GM12878 (cell line): ENCODE results near the gene TPPP. TPM values are rescaled to one million over a fixed set of nuclear protein-coding genes. Genes with fewer than 3 reads are reported as not detected.
"Not testable (repeated sequence)": the region's sequence is repeated elsewhere in the genome, so short reads cannot be mapped to it uniquely, and the experiment has no call there.

ENCODE experiments used
- ATAC-seq: fragments of 200-7000 bp; cut with Tn5 transposase; 3 replicates; pipeline ENCODE4 v1.9.1; 2020; ENCODE audit warnings: mild to moderate bottlenecking, moderate library complexity
- BruUV-seq: library from RNA; stranded (reverse); fragments of 400-500 nt; replicated peaks from 2 replicates; lab custom pipeline; 2021; lab: Mats Ljungman, UMichigan
- CTCF ChIA-PET: fragments of 300-600 bp; sonication (Branson Sonifier 250); formaldehyde crosslinking; extraction: SDS; loops from one replicate; lab custom pipeline; 2021; ENCODE audit warnings: inconsistent platforms; lab: Yijun Ruan, JAX
- POLR2A ChIA-PET: fragments of 350-600 bp; formaldehyde crosslinking; extraction: SDS; loops from one replicate; lab custom pipeline; 2021; ENCODE audit warnings: inconsistent platforms; lab: Charles Lee
- RAD21 ChIA-PET: fragments of 300-600 bp; sonication (Branson Sonifier 250); formaldehyde crosslinking; loops from one replicate; lab custom pipeline; 2023; ENCODE audit warnings: antibody characterized with exemption; ENCODE audit not compliant: unreplicated experiment; lab: Charles Lee
- SMC1A ChIA-PET: fragments of 300-600 bp; sonication (Branson Sonifier 250); formaldehyde crosslinking; loops from one replicate; lab custom pipeline; 2023; ENCODE audit not compliant: unreplicated experiment, uncharacterized antibody; lab: Charles Lee
- DNase-seq: peaks from one replicate; pipeline ENCODE4 v3.0.0-alpha.2; 2011; ENCODE audit warnings: low read depth, low spot score
- FAIRE-seq: peaks from 3 replicates; lab custom pipeline; 2011; peaks lifted over from hg19 to GRCh38; lab: Jason Lieb, UNC
- H2AFZ ChIP-seq: 2 replicates; pipeline ENCODE4 v1.6.0; 2011; ENCODE audit warnings: low read depth, low read length, control low read depth; ENCODE audit not compliant: control insufficient read depth
- H3K27ac ChIP-seq: 2 replicates; pipeline ENCODE4 v1.5.1; 2011; ENCODE audit warnings: control low read depth; ENCODE audit not compliant: control insufficient read depth, insufficient read depth
- H3K27me3 ChIP-seq, 2 experiments: replicated peaks in 1 of 2; 2 replicates each; pipeline versions ENCODE4 v1.6.0 to v1.6.1; 2011; ENCODE audit warnings: low read length in 1 of 2; ENCODE audit not compliant: control insufficient read depth in 2 of 2, insufficient read depth in 2 of 2
- H3K36me3 ChIP-seq, 2 experiments: 2 replicates each; pipeline ENCODE4 v1.5.1; 2011; ENCODE audit warnings: low read length in 1 of 2; ENCODE audit not compliant: control insufficient read depth in 2 of 2, insufficient read depth in 2 of 2
- H3K4me1 ChIP-seq: 2 replicates; pipeline ENCODE4 v1.6.1; 2011; ENCODE audit warnings: mild to moderate bottlenecking, low read length, moderate library complexity, mixed read lengths; ENCODE audit not compliant: control insufficient read depth, insufficient read depth
- H3K4me2 ChIP-seq: 2 replicates; pipeline ENCODE4 v1.6.0; 2011; ENCODE audit warnings: control low read depth; ENCODE audit not compliant: control insufficient read depth, insufficient read depth
- H3K4me3 ChIP-seq: fragments of 200-600 bp; sonication (generic); 2 replicates; pipeline ENCODE4 v1.5.1; 2016
- H3K79me2 ChIP-seq: 2 replicates; pipeline ENCODE4 v1.6.0; 2011; ENCODE audit warnings: low read length; ENCODE audit not compliant: control insufficient read depth, insufficient read depth
- H3K9ac ChIP-seq: 2 replicates; pipeline ENCODE4 v1.8.0; 2011; ENCODE audit warnings: low read length, control low read depth, mixed read lengths; ENCODE audit not compliant: control insufficient read depth, insufficient read depth
- H3K9me3 ChIP-seq: replicated peaks from 3 replicates; pipeline ENCODE4 v1.5.1; 2011; ENCODE audit warnings: mild to moderate bottlenecking, low read length; ENCODE audit not compliant: control insufficient read depth, insufficient read depth
- H4K20me1 ChIP-seq: 2 replicates; pipeline ENCODE4 v1.6.0; 2011; ENCODE audit not compliant: control insufficient read depth, insufficient read depth
- BMI1 ChIP-seq: fragments of 450-650 bp; IDR thresholded peaks from 2 replicates; pipeline ENCODE4 v1.6.1; 2016; ENCODE audit warnings: mild to moderate bottlenecking, moderate library complexity, borderline replicate concordance
- RFX5 ChIP-seq: IDR thresholded peaks from 2 replicates; pipeline ENCODE4 v1.6.1; 2011; ENCODE audit warnings: low read depth, low read length, improper control_type of control experiment
- SREBF1 ChIP-seq: IDR thresholded peaks from 2 replicates; pipeline ENCODE4 v1.6.1; 2012; ENCODE audit warnings: mild to moderate bottlenecking, low read length
- TARDBP ChIP-seq: IDR thresholded peaks from 2 replicates; pipeline ENCODE4 v1.6.1; 2016; ENCODE audit warnings: borderline replicate concordance
- WGBS: methylation state at CpG from one replicate; pipeline ENCODE4 v1.1.6; 2016; ENCODE audit warnings: low lambda C conversion rate; ENCODE audit not compliant: insufficient replicate concordance, insufficient coverage; ENCODE audit errors: missing lambda C conversion rate; 5-methylcytosine and 5-hydroxymethylcytosine counted together
- in situ Hi-C: fragments of 300-500 bp; cut with MboI; formaldehyde crosslinking; loops from 9 replicates; pipeline ENCODE4 v1.14.3; 2018; ENCODE audit warnings: mixed read lengths
- intact Hi-C: fragments of 100-400 bp; cut with micrococcal nuclease; formaldehyde crosslinking; loops from one replicate; pipeline ENCODE4 v1.14.2; 2022; ENCODE audit not compliant: unreplicated experiment
- polyA plus RNA-seq, 11 experiments: library from polyadenylated mRNA; depleted of rRNA in 4 of 11; unstranded in 6 of 11; stranded (reverse) in 5 of 11; fragments of >200 nt; fragmentation: Nextera tagmentation in 4 of 11; fragmentation: Illumina TruSeq in 1 of 11; extraction: Ambion mirVana in 4 of 11; extraction: Trizol in 1 of 11; gene quantifications; 1 replicate in 1 of 11; 2 replicates in 10 of 11; pipeline versions ENCODE4 v1.2.1 to v1.2.3, GENCODE V29; 2011 to 2016; ENCODE audit warnings: inconsistent platforms in 2 of 11, missing spikeins in 2 of 11, low read depth in 1 of 11
- total RNA-seq, 4 experiments: library from RNA; depleted of rRNA in 3 of 4; stranded (reverse); fragments of >200 nt in 3 of 4; fragmentation: Illumina TruSeq in 1 of 4; extraction: Trizol in 1 of 4; gene quantifications; 2 replicates each; pipeline versions ENCODE4 v1.2.1 to v1.2.3, GENCODE V29; 2013 to 2021

TPPP gene
- total and polyA plus RNA-seq, 10 of the 15 experiments (the other 5 are each of a cell fraction or from before 2014, with no cell fraction given): under 0.01 to 0.24 (median 0.04) TPM; not detected in 4

GRCh38 chr5:628351-629205 lies 64.6 kb downstream of the TPPP start:
- H3K4me3 ChIP-seq, H3K9me3 ChIP-seq, BruUV-seq, intact Hi-C loops, FAIRE-seq, H3K9ac ChIP-seq, RAD21 ChIA-PET, in situ Hi-C loops, ATAC-seq, H3K36me3 ChIP-seq, H3K4me2 ChIP-seq, H3K4me1 ChIP-seq, SMC1A ChIA-PET, H3K79me2 ChIP-seq, H4K20me1 ChIP-seq, DNase-seq, H3K27me3 ChIP-seq, H3K27ac ChIP-seq, H2AFZ ChIP-seq, POLR2A ChIA-PET: not testable (repeated sequence)
- CTCF ChIA-PET: interaction anchor here (1.6 kb wide), 1 partner anchor 182 kb away, joined by 3 read pairs; no protein-coding TSS in a partner anchor
- 58% methylated on average over 19 of the region's 21 CpGs for WGBS

GRCh38 chr5:627840-628239 lies 65.3 kb downstream of the TPPP start:
- no peak overlapping the region for H3K9ac ChIP-seq
- ChIA-PET CTCF (interaction anchor here (1.6 kb wide), 1 partner anchor 181 kb away, joined by 3 read pairs; no protein-coding TSS in a partner anchor), POLR2A (no interaction called here), SMC1A (no interaction called here), RAD21 (no interaction called here)
- no peaks in the 10 kb centered on the region for H3K27me3 ChIP-seq
- ATAC-seq (no peak), FAIRE-seq (no peak), DNase-seq (no peak)
- no peak overlapping the region for H3K4me3 ChIP-seq
- in situ Hi-C loops (no loop called here), intact Hi-C loops (no loop called here)
- no TSS peak for BruUV-seq
- no peak overlapping the region for H2AFZ ChIP-seq
- peaks cover 3 to 7% of the 10 kb centered on the region in 2 experiments; a peak in 3 of 4 replicates for H3K36me3 ChIP-seq
- no peaks in the 10 kb centered on the region for H4K20me1 ChIP-seq
- TF ChIP-seq TARDBP (no peak), SREBF1 (no peak), BMI1 (no peak), RFX5 (no peak)
- H3K79me2 ChIP-seq: no peaks in the 10 kb centered on the region
- WGBS: 96% methylated on average over 24 of the region's 24 CpGs
- no peaks in the 10 kb centered on the region for H3K9me3 ChIP-seq
- no peaks in the 10 kb centered on the region for H3K4me1 ChIP-seq
- H3K27ac ChIP-seq: no peak overlapping the region
- no peak overlapping the region for H3K4me2 ChIP-seq
